HepG2 (cell line): Measurements from ENCODE around the gene CPLX3. TPM values are rescaled to one million over a fixed set of nuclear protein-coding genes. Genes with fewer than 3 reads are reported as not detected.

ENCODE experiments used
- CENPBD1 ChIP-seq: sonication (generic); formaldehyde crosslinking; IDR thresholded peaks from 2 replicates; pipeline ENCODE4 v1.8.0; 2022; ENCODE audit warnings: missing genetic modification reagents, low read depth, mild to moderate bottlenecking, borderline replicate concordance
- HMG20B ChIP-seq: conservative IDR thresholded peaks from 2 replicates; pipeline ENCODE4 v1.6.1; 2016; ENCODE audit warnings: missing genetic modification reagents, missing compliant biosample characterization
- IKZF1 ChIP-seq: fragments of 450-650 bp; IDR thresholded peaks from 2 replicates; pipeline ENCODE4 v1.7.1; 2016
- JARID2 ChIP-seq: sonication (generic); formaldehyde crosslinking; IDR thresholded peaks from 2 replicates; pipeline ENCODE4 v1.8.1; 2023; ENCODE audit warnings: missing genetic modification reagents, inconsistent platforms; ENCODE audit not compliant: insufficient replicate concordance
- LCORL ChIP-seq, 2 experiments: fragments of 450-650 bp in 1 of 2; sonication (generic) in 1 of 2; formaldehyde crosslinking in 1 of 2; IDR thresholded peaks; 2 replicates each; pipeline versions ENCODE4 v1.5.0 to v1.6.1; 2017 to 2020; ENCODE audit warnings: antibody characterized with exemption in 1 of 2, missing genetic modification reagents in 1 of 2
- MYC ChIP-seq: sonication (generic); formaldehyde crosslinking; IDR thresholded peaks from 2 replicates; pipeline ENCODE4 v1.9.0; 2021; ENCODE audit warnings: missing genetic modification reagents, borderline replicate concordance
- NAIF1 ChIP-seq: sonication (generic); formaldehyde crosslinking; IDR thresholded peaks from 2 replicates; pipeline ENCODE4 v1.5.0; 2020; ENCODE audit warnings: mild to moderate bottlenecking, missing genetic modification reagents, borderline replicate concordance
- NFE2 ChIP-seq: sonication (generic); formaldehyde crosslinking; IDR thresholded peaks from 2 replicates; pipeline ENCODE4 v1.4.0; 2020; ENCODE audit warnings: missing genetic modification reagents
- PHF20 ChIP-seq: sonication (generic); formaldehyde crosslinking; IDR thresholded peaks from 2 replicates; pipeline ENCODE4 v1.5.0; 2020; ENCODE audit warnings: mild to moderate bottlenecking, missing genetic modification reagents
- SMAD3 ChIP-seq: sonication (generic); formaldehyde crosslinking; IDR thresholded peaks from 2 replicates; pipeline ENCODE4 v1.4.0; 2020; ENCODE audit warnings: missing genetic modification reagents
- TFAP4 ChIP-seq: sonication (generic); IDR thresholded peaks from 2 replicates; pipeline ENCODE4 v1.6.1; 2016; ENCODE audit warnings: low read depth, borderline replicate concordance
- YEATS4 ChIP-seq: sonication (generic); formaldehyde crosslinking; IDR thresholded peaks from 2 replicates; pipeline ENCODE4 v1.4.0; 2020; ENCODE audit warnings: missing genetic modification reagents, borderline replicate concordance
- ZBTB4 ChIP-seq: sonication (generic); formaldehyde crosslinking; IDR thresholded peaks from 2 replicates; pipeline ENCODE4 v1.4.0; 2020; ENCODE audit warnings: missing genetic modification reagents, mild to moderate bottlenecking, borderline replicate concordance
- ZBTB7B ChIP-seq: sonication (generic); formaldehyde crosslinking; IDR thresholded peaks from 2 replicates; pipeline ENCODE4 v1.4.0; 2020; ENCODE audit warnings: missing genetic modification reagents
- ZNF121 ChIP-seq: sonication (generic); formaldehyde crosslinking; IDR thresholded peaks from 2 replicates; pipeline ENCODE4 v1.5.0; 2020; ENCODE audit warnings: mild to moderate bottlenecking, missing genetic modification reagents
- ZNF3 ChIP-seq: IDR thresholded peaks from 2 replicates; pipeline ENCODE4 v1.7.0; 2017; ENCODE audit warnings: inconsistent platforms
- ZNF430 ChIP-seq: sonication (generic); formaldehyde crosslinking; IDR thresholded peaks from 2 replicates; pipeline ENCODE4 v1.9.0; 2021; ENCODE audit warnings: mild to moderate bottlenecking, missing genetic modification reagents
- polyA plus RNA-seq, 8 experiments: library from polyadenylated mRNA; depleted of rRNA in 3 of 8; stranded (reverse) in 7 of 8; unstranded in 1 of 8; fragments of >200 nt; fragmentation: Illumina TruSeq in 4 of 8; extraction: Trizol in 4 of 8; gene quantifications; 2 replicates each; pipeline versions ENCODE4 v1.2.1 to v1.2.3, GENCODE V29; 2011 to 2016; ENCODE audit warnings: low read depth in 4 of 8, missing spikeins in 1 of 8, mixed read lengths in 1 of 8; ENCODE audit not compliant: insufficient read depth in 1 of 8
- total RNA-seq, 5 experiments: library from RNA; depleted of rRNA; stranded (reverse); fragments of >200 nt; fragmentation: Illumina TruSeq; extraction: Trizol; gene quantifications; 2 replicates each; pipeline ENCODE4 v1.2.3, GENCODE V29; 2016; ENCODE audit warnings: low read depth in 1 of 5

The CPLX3 gene
- total and polyA plus RNA-seq, 2 of the 13 experiments (the other 11 are each of a cell fraction or from before 2014, with no cell fraction given) = not detected

DNA sequence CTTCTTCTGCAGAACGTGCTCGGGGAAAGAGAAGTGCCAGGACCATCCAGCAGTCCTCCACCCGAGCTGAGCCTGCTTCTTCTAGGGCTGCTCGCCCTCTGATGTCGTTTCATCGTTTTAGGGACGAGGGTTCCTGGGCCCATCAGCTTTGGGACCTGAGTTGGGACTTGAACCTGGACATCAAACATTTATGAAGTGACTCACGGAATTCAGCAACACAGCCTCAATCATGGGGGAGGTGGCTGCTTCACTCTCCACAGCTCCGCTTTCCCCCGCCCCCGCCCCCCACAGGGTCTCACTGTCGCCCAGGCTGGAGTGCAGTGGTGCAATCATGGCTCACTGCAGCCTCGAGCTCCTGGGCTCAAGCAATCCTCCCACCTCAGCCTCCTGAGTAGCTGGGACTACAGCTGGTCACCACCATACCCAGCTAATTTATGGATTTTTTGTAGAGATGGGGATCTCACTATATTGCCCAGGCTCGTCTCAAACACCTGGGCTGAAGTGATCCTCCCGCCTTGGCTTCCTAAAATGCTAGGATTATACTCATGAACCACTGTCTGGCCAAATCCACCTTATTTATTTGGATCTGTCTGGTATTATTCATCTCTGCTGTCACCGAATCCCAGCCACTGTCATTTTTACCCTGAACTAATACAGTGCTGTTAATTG is 47.5 kb downstream of the CPLX3 start (continued):
- TF ChIP-seq PHF20 (CRISPR knock-in tag) (no peak), NFE2 (CRISPR knock-in tag) (no peak), SMAD3 (CRISPR knock-in tag) (0 out of 2 replicates have a peak, but pooled peaks have one; percentile 2), ZNF430 (CRISPR knock-in tag) (no peak), ZBTB4 (no peak), ZBTB7B (CRISPR knock-in tag) (peak; percentile 58; the same call in 1 of the 2 replicates), NAIF1 (CRISPR knock-in tag) (0 out of 2 replicates have a peak, but pooled peaks have one; percentile 27), JARID2 (CRISPR knock-in tag) (no peak), MYC (CRISPR knock-in tag) (peak; percentile 9; the same call in 1 of the 2 replicates), ZNF121 (CRISPR knock-in tag) (peak; percentile 87), YEATS4 (0 out of 2 replicates have a peak, but pooled peaks have one; percentile 5), LCORL (IDR thresholded peaks at IDR 0.05) (no peak), LCORL (CRISPR knock-in tag; IDR thresholded peaks at IDR 0.05) (0 out of 2 replicates have a peak, but pooled peaks have one; percentile 11), IKZF1 (no peak), TFAP4 (no peak), HMG20B (CRISPR knock-in tag) (no peak), CENPBD1 (CRISPR knock-in tag) (no peak), ZNF3 (CRISPR knock-in tag) (peak; percentile 89)
